H1 (cell line): Measurements from ENCODE around the gene NR3C2. TPM values are rescaled to one million over a fixed set of nuclear protein-coding genes. Genes with fewer than 3 reads are reported as not detected.

ENCODE experiments used
- CTCF ChIA-PET: fragments of 300-600 bp; sonication (Branson Sonifier 250); formaldehyde crosslinking; loops from one replicate; lab custom pipeline; 2021; ENCODE audit not compliant: partially characterized antibody; lab: Charles Lee
- POLR2A ChIA-PET: fragments of 300-600 bp; sonication (Branson Sonifier 250); formaldehyde crosslinking; loops from one replicate; lab custom pipeline; 2021; ENCODE audit warnings: inconsistent platforms; ENCODE audit not compliant: partially characterized antibody; lab: Charles Lee
- DNase-seq, 2 experiments: peaks; one replicate each; pipeline versions ENCODE4 v3.0.0 to v3.0.0-alpha.2; 2010 to 2022; ENCODE audit warnings: low spot score in 2 of 2, low read depth in 1 of 2, mixed read lengths in 1 of 2
- FAIRE-seq: peaks from 2 replicates; lab custom pipeline; 2011; peaks lifted over from hg19 to GRCh38; lab: Jason Lieb, UNC
- H2AFZ ChIP-seq: 2 replicates; pipeline ENCODE4 v1.8.1; 2012; ENCODE audit warnings: low read length, inconsistent platforms
- H2AK5ac ChIP-seq: 2 replicates; pipeline ENCODE4 v1.6.1; 2013; ENCODE audit warnings: low read depth, low read length
- H2BK120ac ChIP-seq: replicated peaks from 2 replicates; pipeline ENCODE3; 2013; ENCODE audit warnings: low read depth, low read length, inconsistent platforms
- H2BK12ac ChIP-seq: 2 replicates; pipeline ENCODE4 v1.6.1; 2013; ENCODE audit warnings: low read depth, low read length
- H2BK15ac ChIP-seq: 2 replicates; pipeline ENCODE4 v1.6.1; 2013; ENCODE audit warnings: low read length
- H2BK20ac ChIP-seq: 2 replicates; pipeline ENCODE4 v1.6.1; 2013; ENCODE audit warnings: low read length
- H2BK5ac ChIP-seq: 2 replicates; pipeline ENCODE4 v1.6.1; 2013; ENCODE audit warnings: low read depth, low read length
- H3K14ac ChIP-seq: 2 replicates; pipeline ENCODE4 v1.6.1; 2013; ENCODE audit warnings: inconsistent platforms; ENCODE audit not compliant: insufficient read length
- H3K18ac ChIP-seq: 2 replicates; pipeline ENCODE4 v1.6.1; 2013; ENCODE audit warnings: low read length; ENCODE audit errors: extremely low read depth
- H3K23ac ChIP-seq: 2 replicates; pipeline ENCODE4 v1.6.1; 2013; ENCODE audit warnings: inconsistent platforms; ENCODE audit not compliant: insufficient read length
- H3K23me2 ChIP-seq: 2 replicates; pipeline ENCODE4 v1.6.1; 2013; ENCODE audit warnings: low read depth, low read length
- H3K27ac ChIP-seq: 2 replicates; pipeline ENCODE4 v1.6.1; 2011; ENCODE audit warnings: low read depth, low read length, inconsistent platforms
- H3K27me3 ChIP-seq, 4 experiments: replicated peaks in 1 of 4; 1 replicate in 1 of 4; 2 replicates in 3 of 4; pipeline versions ENCODE4 v1.6.1 to v1.8.1; 2011 to 2013; ENCODE audit warnings: low read length in 3 of 4, mild to moderate bottlenecking in 3 of 4, inconsistent platforms in 2 of 4, mixed read lengths in 2 of 4, moderate library complexity in 1 of 4; ENCODE audit not compliant: control insufficient read depth in 3 of 4, insufficient read depth in 3 of 4; ENCODE audit errors: extremely low read depth in 1 of 4
- H3K36me3 ChIP-seq, 4 experiments: 2 replicates each; pipeline versions ENCODE4 v1.6.1 to v1.8.1; 2011 to 2013; ENCODE audit warnings: mild to moderate bottlenecking in 4 of 4, low read length in 3 of 4, moderate library complexity in 2 of 4, control low read depth in 1 of 4, inconsistent platforms in 1 of 4; ENCODE audit not compliant: insufficient read depth in 4 of 4, control insufficient read depth in 2 of 4
- H3K4ac ChIP-seq: replicated peaks from 2 replicates; pipeline ENCODE3; 2013; ENCODE audit warnings: low read length, low read depth, mixed read lengths, inconsistent platforms; ENCODE audit not compliant: insufficient read length
- H3K4me1 ChIP-seq, 4 experiments: replicated peaks in 1 of 4; 1 replicate in 1 of 4; 2 replicates in 3 of 4; pipeline versions ENCODE4 v1.6.1 to v1.8.1; 2011 to 2013; ENCODE audit warnings: low read length in 3 of 4, inconsistent platforms in 2 of 4, mixed read lengths in 1 of 4; ENCODE audit not compliant: insufficient read depth in 4 of 4, control insufficient read depth in 3 of 4
- H3K4me2 ChIP-seq, 2 experiments: 2 replicates each; pipeline versions ENCODE4 v1.6.1 to v1.8.1; 2011 to 2013; ENCODE audit warnings: low read depth in 2 of 2, low read length in 2 of 2, control low read depth in 1 of 2, inconsistent platforms in 1 of 2, mild to moderate bottlenecking in 1 of 2; ENCODE audit not compliant: insufficient read depth in 1 of 2
- H3K4me3 ChIP-seq, 4 experiments: fragments of 200-600, 300-600 bp in 1 of 4; sonication (generic), shearing (Covaris generic), sonication (Bioruptor Twin) in 1 of 4; 2 replicates each; pipeline versions ENCODE4 v1.5.1 to v1.8.1; 2011 to 2016; ENCODE audit warnings: low read length in 4 of 4, low read depth in 3 of 4, control low read depth in 2 of 4, inconsistent platforms in 2 of 4, mild to moderate bottlenecking in 2 of 4, mixed read lengths in 1 of 4, moderate library complexity in 1 of 4; ENCODE audit not compliant: insufficient read depth in 2 of 4; ENCODE audit errors: extremely low read depth in 1 of 4
- H3K56ac ChIP-seq: replicated peaks from 2 replicates; pipeline ENCODE3; 2013; ENCODE audit warnings: low read depth, mild to moderate bottlenecking, mixed read lengths, low read length, inconsistent platforms; ENCODE audit not compliant: insufficient read length
- H3K79me1 ChIP-seq: 2 replicates; pipeline ENCODE4 v1.6.1; 2013; ENCODE audit warnings: low read depth, low read length, control low read depth
- H3K79me2 ChIP-seq, 2 experiments: 2 replicates each; pipeline versions ENCODE4 v1.6.1 to v1.8.1; 2012 to 2013; ENCODE audit warnings: low read length in 2 of 2, mild to moderate bottlenecking in 2 of 2, inconsistent platforms in 1 of 2; ENCODE audit not compliant: insufficient read depth in 2 of 2, control insufficient read depth in 1 of 2
- H3K9ac ChIP-seq, 4 experiments: replicated peaks in 1 of 4; 1 replicate in 1 of 4; 2 replicates in 3 of 4; pipeline versions ENCODE4 v1.6.1 to v1.8.1; 2011 to 2013; ENCODE audit warnings: low read depth in 3 of 4, low read length in 3 of 4, control low read depth in 2 of 4, mild to moderate bottlenecking in 2 of 4, moderate library complexity in 2 of 4, inconsistent platforms in 1 of 4; ENCODE audit errors: extremely low read depth in 1 of 4
- H3K9me3 ChIP-seq, 2 experiments: 2 replicates each; pipeline versions ENCODE4 v1.6.1 to v1.8.1; 2012 to 2013; ENCODE audit warnings: mild to moderate bottlenecking in 2 of 2, moderate library complexity in 2 of 2, control low read depth in 1 of 2, inconsistent platforms in 1 of 2, low read depth in 1 of 2, low read length in 1 of 2, mixed read lengths in 1 of 2; ENCODE audit not compliant: insufficient read depth in 2 of 2
- H4K20me1 ChIP-seq, 2 experiments: replicated peaks in 1 of 2; 2 replicates each; pipeline versions ENCODE3 to v1.8.1; 2011 to 2013; ENCODE audit warnings: inconsistent platforms in 2 of 2, low read length in 2 of 2, mild to moderate bottlenecking in 1 of 2; ENCODE audit not compliant: insufficient read depth in 2 of 2, control insufficient read depth in 1 of 2
- H4K5ac ChIP-seq: 2 replicates; pipeline ENCODE4 v1.6.1; 2013; ENCODE audit warnings: low read length, low read depth, mixed read lengths, inconsistent platforms; ENCODE audit not compliant: insufficient read length
- H4K8ac ChIP-seq: 2 replicates; pipeline ENCODE4 v1.8.0; 2013; ENCODE audit warnings: mild to moderate bottlenecking, moderate library complexity, low read length, inconsistent platforms; ENCODE audit not compliant: insufficient read depth; ENCODE audit errors: extremely low read depth
- H4K91ac ChIP-seq: replicated peaks from 2 replicates; pipeline ENCODE3; 2013; ENCODE audit warnings: low read length, mixed read lengths, inconsistent platforms; ENCODE audit not compliant: insufficient read length
- ASH2L ChIP-seq: fragments of 200-600, 300-600 bp; sonication (generic); IDR thresholded peaks from one replicate; pipeline ENCODE4 v1.7.1; 2017; ENCODE audit warnings: low read length
- CHD1 ChIP-seq: IDR thresholded peaks from 2 replicates; pipeline ENCODE4 v1.6.1; 2012; ENCODE audit warnings: low read depth, low read length, improper control_type of control experiment
- CTBP2 ChIP-seq: IDR thresholded peaks from 2 replicates; pipeline ENCODE4 v1.7.0; 2011; ENCODE audit warnings: borderline replicate concordance, mild to moderate bottlenecking, moderate library complexity, mixed read lengths, low read length; ENCODE audit not compliant: insufficient read depth, insufficient read length
- EGR1 ChIP-seq: IDR thresholded peaks from 2 replicates; pipeline ENCODE4 v1.6.1; 2011; ENCODE audit warnings: low read depth, low read length, borderline replicate concordance
- HDAC6 ChIP-seq: IDR thresholded peaks from one replicate; pipeline ENCODE4 v1.7.1; 2012; ENCODE audit warnings: low read depth, mild to moderate bottlenecking, inconsistent platforms, low read length, moderate library complexity
- KDM4A ChIP-seq: IDR thresholded peaks from one replicate; pipeline ENCODE4 v1.7.1; 2012; ENCODE audit warnings: low read depth, mild to moderate bottlenecking, moderate library complexity, low read length, inconsistent platforms; ENCODE audit not compliant: severe bottlenecking
- POLR2AphosphoS5 ChIP-seq: IDR thresholded peaks from 2 replicates; pipeline ENCODE4 v1.6.1; 2011; ENCODE audit warnings: low read depth, low read length
- RBBP5 ChIP-seq: IDR thresholded peaks from 2 replicates; pipeline ENCODE4 v1.7.1; 2012; ENCODE audit warnings: low read depth, mild to moderate bottlenecking, inconsistent platforms, low read length, moderate library complexity, borderline replicate concordance
- RNF2 ChIP-seq: fragments of 200-900, 300-1000 bp; sonication (generic); IDR thresholded peaks from 2 replicates; pipeline ENCODE4 v1.7.1; 2016; ENCODE audit warnings: borderline replicate concordance, low read depth, mild to moderate bottlenecking, antibody characterized with exemption, low read length; ENCODE audit not compliant: poor library complexity, severe bottlenecking; ENCODE audit errors: missing control alignments
- SIN3A ChIP-seq, 2 experiments: IDR thresholded peaks in 1 of 2; conservative IDR thresholded peaks in 1 of 2; 2 replicates each; pipeline ENCODE4 v1.6.1; 2011 to 2012; ENCODE audit warnings: low read length in 2 of 2, improper control_type of control experiment in 1 of 2, low read depth in 1 of 2, mild to moderate bottlenecking in 1 of 2
- SIRT6 ChIP-seq: IDR thresholded peaks from one replicate; pipeline ENCODE4 v1.7.1; 2012; ENCODE audit warnings: low read length, inconsistent platforms
- SP1 ChIP-seq: IDR thresholded peaks from 2 replicates; pipeline ENCODE4 v1.6.1; 2011; ENCODE audit warnings: low read depth, low read length
- SP4 ChIP-seq: IDR thresholded peaks from 2 replicates; pipeline ENCODE4 v1.6.1; 2012; ENCODE audit warnings: low read length, inconsistent platforms
- SUZ12 ChIP-seq: fragments of 200-600 bp; sonication (generic); IDR thresholded peaks from 2 replicates; pipeline ENCODE4 v1.6.1; 2012; ENCODE audit warnings: mild to moderate bottlenecking, inconsistent platforms, low read length, moderate library complexity, mixed read lengths
- ZNF274 ChIP-seq: IDR thresholded peaks from 2 replicates; pipeline ENCODE4 v1.7.0; 2012; ENCODE audit warnings: low read length, borderline replicate concordance; ENCODE audit errors: extremely low read depth
- WGBS, 2 experiments: shearing (Covaris generic) in 1 of 2; methylation state at CpG; one replicate each; pipeline versions ENCODE4 v1.1.6 to v1.1.7; 2013 to 2015; ENCODE audit warnings: low lambda C conversion rate in 2 of 2, mixed read lengths in 2 of 2, inconsistent platforms in 1 of 2, low coverage in 1 of 2, missing lambda C conversion rate in 1 of 2; ENCODE audit not compliant: insufficient replicate concordance in 2 of 2, insufficient coverage in 1 of 2, insufficient read length in 1 of 2; ENCODE audit errors: extremely low coverage in 1 of 2, missing lambda C conversion rate in 1 of 2; 5-methylcytosine and 5-hydroxymethylcytosine counted together
- polyA plus RNA-seq, 7 experiments: library from polyadenylated mRNA; depleted of rRNA in 3 of 7; stranded (reverse) in 5 of 7; unstranded in 2 of 7; fragments of >200 nt in 5 of 7; fragments of 200-250 nt in 2 of 7; gene quantifications; 1 replicate in 5 of 7; 2 replicates in 1 of 7; 4 replicates in 1 of 7; pipeline versions ENCODE4 v1.2.1 to v1.2.3, GENCODE V29; 2011 to 2013; ENCODE audit warnings: missing spikeins in 2 of 7, mixed read lengths in 2 of 7
- total RNA-seq: library from RNA; stranded (reverse); fragmentation: NEBNext Ultra II Directional; extraction: Animal tissue kit (Norgen Biotek cat#: 25700); gene quantifications from 2 replicates; pipeline ENCODE4 v1.2.1, GENCODE V29; 2021

NR3C2 gene
- total and polyA plus RNA-seq, 2 of the 8 experiments (the other 6 are each of a cell fraction or from before 2014, with no cell fraction given) = 0.80 to 3.9 TPM

GRCh38 chr4:148305751-148306150 is 136.5 kb downstream of the NR3C2 start:
- Histone ChIP-seq H4K8ac (no peak overlapping the region), H2BK5ac (no peak overlapping the region), H2BK12ac (no peak overlapping the region), H3K18ac (no peak overlapping the region), H3K23me2 (no peaks in the 10 kb centered on the region), H3K56ac (no peak overlapping the region), H4K20me1 (no peaks in the 10 kb centered on the region), H3K23ac (no peak overlapping the region), H2AK5ac (no peak overlapping the region), H2BK15ac (no peak overlapping the region), H3K27ac (no peak overlapping the region), H3K4me3 (no peak overlapping the region), H3K4me1 (no peaks in the 10 kb centered on the region), H2AFZ (no peak overlapping the region), H2BK120ac (no peak overlapping the region), H4K91ac (no peak overlapping the region), H3K79me1 (no peaks in the 10 kb centered on the region), H3K4me2 (no peak overlapping the region), H3K14ac (no peak overlapping the region), H3K4ac (no peak overlapping the region), H3K79me2 (no peaks in the 10 kb centered on the region), H3K9ac (no peak overlapping the region), H2BK20ac (no peak overlapping the region), H3K9me3 (peaks cover 5 to 18% of the 10 kb centered on the region in 2 experiments; a peak in 2 of 4 replicates), H3K27me3 (no peaks in the 10 kb centered on the region), H4K5ac (no peak overlapping the region), H3K36me3 (no peaks in the 10 kb centered on the region; a peak in 1 of 8 replicates)
- 92% methylated on average over 3 of the region's 3 CpGs; no CpG with 5 or more reads in 1 of the 2 experiments for WGBS, 2 experiments
- POLR2A ChIA-PET = no interaction called here
- no peak for FAIRE-seq
- CTCF ChIA-PET = interaction anchor here (1.9 kb wide), 1 partner anchor 11 kb away, joined by 4 read pairs; no protein-coding TSS in a partner anchor
- no peak for DNase-seq
- TF ChIP-seq CTBP2 (no peak), EGR1 (no peak), SIRT6 (no peak), KDM4A (no peak), CHD1 (no peak), HDAC6 (no peak), SP1 (no peak), SIN3A (conservative IDR thresholded peaks at IDR 0.05 in 1 of 2, IDR thresholded peaks at IDR 0.05 in 1 of 2; ENCODE audit: low read depth in 1 of 2, low read length in 2 of 2) (no peak), SP4 (no peak), SUZ12 (no peak), ASH2L (no peak), ZNF274 (no peak), POLR2AphosphoS5 (no peak), RBBP5 (no peak), RNF2 (no peak)
